ENCODE data around the gene STN1. TPM values are rescaled to one million over a fixed set of nuclear protein-coding genes. Genes with fewer than 3 reads are reported as not detected.

Gene STN1
- total and polyA plus RNA-seq, 2 of the 8 experiments (the other 6 are each of a cell fraction or from before 2014, with no cell fraction given), result 10.1 to 12.4 TPM

DNA sequence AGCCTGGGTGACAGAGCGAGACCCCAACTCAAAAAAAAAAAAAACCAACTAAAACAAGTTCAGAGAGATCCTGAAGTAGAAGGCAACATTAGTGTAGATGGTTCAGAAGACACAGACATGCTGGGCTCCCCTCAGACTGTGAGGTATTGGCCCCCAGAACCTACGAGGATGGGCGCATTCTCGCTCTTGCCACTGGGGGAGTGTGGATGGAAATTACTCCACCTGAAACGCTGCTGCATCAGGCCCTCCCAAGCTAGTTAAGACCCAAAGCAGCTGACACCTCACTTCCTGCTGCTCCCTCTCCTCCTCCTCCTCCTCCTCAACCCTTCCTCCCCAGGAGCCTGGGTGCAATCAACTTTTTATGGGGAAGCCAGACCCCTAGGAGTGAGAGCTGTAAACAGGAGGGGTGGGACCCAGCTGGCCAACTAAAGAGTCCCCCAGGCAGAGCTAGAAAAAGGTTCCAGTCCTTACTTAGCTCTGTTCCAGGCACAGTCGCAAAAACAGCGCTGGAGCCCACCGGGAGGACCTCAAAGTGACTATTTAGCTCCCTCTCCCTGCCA, 70.0 kb downstream of the STN1 start:
- Histone ChIP-seq H3K9ac (replicated peaks in 1 of 4; ENCODE audit: extremely low read depth in 1 of 4, low read depth in 3 of 4, low read length in 3 of 4) (no peak overlapping the region), H3K36me3 (ENCODE audit: control insufficient read depth in 2 of 4, insufficient read depth in 4 of 4, low read length in 3 of 4) (no peaks in the 10 kb centered on the region), H2BK15ac (ENCODE audit: low read length) (no peak overlapping the region), H3K27me3 (replicated peaks in 1 of 4; ENCODE audit: control insufficient read depth in 3 of 4, extremely low read depth in 1 of 4, insufficient read depth in 3 of 4, low read length in 3 of 4) (peaks cover 0 to 6% (median 2%) of the 10 kb centered on the region in 4 experiments; a peak in 2 of 7 replicates), H3K23me2 (ENCODE audit: low read depth, low read length) (no peaks in the 10 kb centered on the region), H4K20me1 (replicated peaks in 1 of 2; ENCODE audit: control insufficient read depth in 1 of 2, insufficient read depth in 2 of 2, low read length in 2 of 2) (no peaks in the 10 kb centered on the region), H4K91ac (replicated peaks; ENCODE audit: insufficient read length, low read length) (no peak overlapping the region), H3K4me1 (replicated peaks in 1 of 4; ENCODE audit: control insufficient read depth in 3 of 4, insufficient read depth in 4 of 4, low read length in 3 of 4) (peaks cover 0 to 4% (median 2%) of the 10 kb centered on the region in 4 experiments; a peak in 5 of 7 replicates), H3K27ac (ENCODE audit: low read depth, low read length) (no peak overlapping the region), H3K79me2 (ENCODE audit: control insufficient read depth in 1 of 2, insufficient read depth in 2 of 2, low read length in 2 of 2) (no peaks in the 10 kb centered on the region), H3K18ac (ENCODE audit: extremely low read depth, low read length) (0 out of 2 replicates have a peak overlapping the region, but pooled peaks have one; percentile 71), H3K56ac (replicated peaks; ENCODE audit: insufficient read length, low read depth, low read length) (no peak overlapping the region), H3K14ac (ENCODE audit: insufficient read length) (no peak overlapping the region), H4K8ac (ENCODE audit: extremely low read depth, insufficient read depth, low read length) (no peak overlapping the region), H3K4me2 (ENCODE audit: insufficient read depth in 1 of 2, low read depth in 2 of 2, low read length in 2 of 2) (no peak overlapping the region), H2BK20ac (ENCODE audit: low read length) (no peak overlapping the region), H3K9me3 (ENCODE audit: insufficient read depth in 2 of 2, low read depth in 1 of 2, low read length in 1 of 2) (no peaks in the 10 kb centered on the region), H3K79me1 (ENCODE audit: low read depth, low read length) (no peaks in the 10 kb centered on the region), H3K4me3 (ENCODE audit: extremely low read depth in 1 of 4, insufficient read depth in 2 of 4, low read depth in 3 of 4, low read length in 4 of 4) (no peak overlapping the region), H3K4ac (replicated peaks; ENCODE audit: insufficient read length, low read depth, low read length) (no peak overlapping the region), H2BK5ac (ENCODE audit: low read depth, low read length) (no peak overlapping the region), H2BK12ac (ENCODE audit: low read depth, low read length) (no peak overlapping the region), H3K23ac (ENCODE audit: insufficient read length) (no peak overlapping the region), H4K5ac (ENCODE audit: insufficient read length, low read depth, low read length) (no peak overlapping the region), H2BK120ac (replicated peaks; ENCODE audit: low read depth, low read length) (no peak overlapping the region), H2AFZ (ENCODE audit: low read length) (no peak overlapping the region), H2AK5ac (ENCODE audit: low read depth, low read length) (no peak overlapping the region)
- ChIA-PET POLR2A (ENCODE audit: partially characterized antibody) (interaction anchor here (0.6 to 1.5 kb wide), 4 partner anchors 9 to 488 kb away, joined by 3 to 4 read pairs (median 4); no protein-coding TSS in a partner anchor), CTCF (ENCODE audit: partially characterized antibody) (interaction anchor here (0.6 to 5.6 kb wide), 47 partner anchors 9 to 427 kb away, joined by 3 to 52 read pairs (median 5); no protein-coding TSS in a partner anchor)
- TF ChIP-seq SP4 (IDR thresholded peaks at IDR 0.05; ENCODE audit: low read length) (no peak), RAD21 (IDR thresholded peaks at IDR 0.05 in 1 of 2, conservative IDR thresholded peaks at IDR 0.05 in 1 of 2; ENCODE audit: low read depth in 2 of 2, low read length in 2 of 2) (peak; percentile 37 to 47)
- TF ChIP-seq, protein P1, sequence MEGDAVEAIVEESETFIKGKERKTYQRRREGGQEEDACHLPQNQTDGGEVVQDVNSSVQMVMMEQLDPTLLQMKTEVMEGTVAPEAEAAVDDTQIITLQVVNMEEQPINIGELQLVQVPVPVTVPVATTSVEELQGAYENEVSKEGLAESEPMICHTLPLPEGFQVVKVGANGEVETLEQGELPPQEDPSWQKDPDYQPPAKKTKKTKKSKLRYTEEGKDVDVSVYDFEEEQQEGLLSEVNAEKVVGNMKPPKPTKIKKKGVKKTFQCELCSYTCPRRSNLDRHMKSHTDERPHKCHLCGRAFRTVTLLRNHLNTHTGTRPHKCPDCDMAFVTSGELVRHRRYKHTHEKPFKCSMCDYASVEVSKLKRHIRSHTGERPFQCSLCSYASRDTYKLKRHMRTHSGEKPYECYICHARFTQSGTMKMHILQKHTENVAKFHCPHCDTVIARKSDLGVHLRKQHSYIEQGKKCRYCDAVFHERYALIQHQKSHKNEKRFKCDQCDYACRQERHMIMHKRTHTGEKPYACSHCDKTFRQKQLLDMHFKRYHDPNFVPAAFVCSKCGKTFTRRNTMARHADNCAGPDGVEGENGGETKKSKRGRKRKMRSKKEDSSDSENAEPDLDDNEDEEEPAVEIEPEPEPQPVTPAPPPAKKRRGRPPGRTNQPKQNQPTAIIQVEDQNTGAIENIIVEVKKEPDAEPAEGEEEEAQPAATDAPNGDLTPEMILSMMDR (IDR thresholded peaks at IDR 0.05; ENCODE audit: control extremely low read depth in 1 of 3, insufficient read depth in 1 of 3, low read depth in 1 of 3, low read length in 3 of 3), result peak; percentile 48 to 75 (median 69)
- WGBS, 2 experiments (ENCODE audit: extremely low coverage in 1 of 2, insufficient coverage in 1 of 2, insufficient read length in 1 of 2, insufficient replicate concordance in 2 of 2, low coverage in 1 of 2, low lambda C conversion rate in 2 of 2, missing lambda C conversion rate in 1 of 2), result 70% methylated on average over 8 of the region's 8 CpGs; no CpG with 5 or more reads in 1 of the 2 experiments
- DNase-seq (ENCODE audit: low read depth in 1 of 2, low spot score in 2 of 2) (peak in 1 of 2 experiments; percentile 69), FAIRE-seq (peak; percentile 36)

All from H1 (cell line).